CD8-positive, alpha-beta memory T cell (primary cell): ENCODE measurements around the gene PDE3A. TPM values are rescaled to one million over a fixed set of nuclear protein-coding genes. Genes with fewer than 3 reads are reported as not detected.

Source experiments
- CTCF ChIA-PET: fragments of 350-600 bp; sonication (Branson Sonifier 250); formaldehyde crosslinking; loops from one replicate; lab custom pipeline; 2021; ENCODE audit warnings: antibody characterized with exemption; lab: Charles Lee
- POLR2A ChIA-PET: fragments of 350-600 bp; sonication (Branson Sonifier 250); formaldehyde crosslinking; loops from one replicate; lab custom pipeline; 2021; ENCODE audit warnings: antibody characterized with exemption; lab: Charles Lee
- DNase-seq, 5 donors: peaks; one replicate each; pipeline versions ENCODE4 v3.0.0 to v3.0.0-alpha.2; 2020 to 2022; ENCODE audit warnings: mixed read lengths in 1 of 5
- H3K27ac ChIP-seq: one replicate; pipeline ENCODE4 v1.7.0; 2013; ENCODE audit warnings: low read depth, mild to moderate bottlenecking, low read length, moderate library complexity
- H3K27me3 ChIP-seq: 2 replicates; pipeline ENCODE4 v1.7.0; 2013; ENCODE audit warnings: low read length, mild to moderate bottlenecking; ENCODE audit not compliant: insufficient read depth, poor library complexity, severe bottlenecking
- H3K36me3 ChIP-seq: 2 replicates; pipeline ENCODE4 v1.7.0; 2013; ENCODE audit warnings: mild to moderate bottlenecking, low read length, moderate library complexity; ENCODE audit not compliant: insufficient read depth
- H3K4me1 ChIP-seq: 2 replicates; pipeline ENCODE4 v1.7.0; 2013; ENCODE audit warnings: mild to moderate bottlenecking, low read length, moderate library complexity; ENCODE audit not compliant: insufficient read depth
- H3K4me3 ChIP-seq: 2 replicates; pipeline ENCODE4 v1.7.0; 2013; ENCODE audit warnings: mild to moderate bottlenecking, low read length
- H3K9me3 ChIP-seq: 2 replicates; pipeline ENCODE4 v1.7.0; 2013; ENCODE audit warnings: mild to moderate bottlenecking, low read length
- H3K27ac Mint-ChIP-seq, 8 donors: one replicate each; pipeline ENCODE4 v1.8.0; 2020 to 2021; ENCODE audit warnings: mixed read lengths in 8 of 8, mild to moderate bottlenecking in 6 of 8, inconsistent platforms in 3 of 8, moderate library complexity in 3 of 8
- H3K27me3 Mint-ChIP-seq, 2 donors: one replicate each; pipeline ENCODE4 v1.8.0; 2020 to 2021; ENCODE audit warnings: mixed read lengths in 2 of 2, mild to moderate bottlenecking in 1 of 2, moderate library complexity in 1 of 2
- H3K36me3 Mint-ChIP-seq, 3 donors: one replicate each; pipeline ENCODE4 v1.8.0; 2020 to 2021; ENCODE audit warnings: mixed read lengths in 3 of 3, inconsistent platforms in 1 of 3, mild to moderate bottlenecking in 1 of 3
- H3K4me1 Mint-ChIP-seq, 3 donors: one replicate each; pipeline ENCODE4 v1.8.0; 2020 to 2021; ENCODE audit warnings: mixed read lengths in 3 of 3, inconsistent platforms in 1 of 3, mild to moderate bottlenecking in 1 of 3
- H3K4me3 Mint-ChIP-seq, 7 donors: one replicate each; pipeline ENCODE4 v1.8.0; 2020 to 2021; ENCODE audit warnings: mixed read lengths in 7 of 7, mild to moderate bottlenecking in 6 of 7, moderate library complexity in 4 of 7, inconsistent platforms in 2 of 7
- H3K9me3 Mint-ChIP-seq, 5 donors: one replicate each; pipeline ENCODE4 v1.8.0; 2020 to 2022; ENCODE audit warnings: mixed read lengths in 5 of 5, mild to moderate bottlenecking in 3 of 5, moderate library complexity in 2 of 5, inconsistent platforms in 1 of 5
- polyA plus RNA-seq: library from polyadenylated mRNA; unstranded; fragments of 300-500 nt; fragmentation: Illumina TruSeq; gene quantifications from one replicate; pipeline ENCODE4 v1.2.3, GENCODE V29; 2021
- total RNA-seq, 2 experiments: library from RNA; stranded (reverse); gene quantifications; one replicate each; pipeline ENCODE4 v1.2.3, GENCODE V29; 2021

The PDE3A gene
- total and polyA plus RNA-seq, 3 experiments from 2014 or later = 0.02 TPM; not detected in 2

GRCh38 chr12:20572451-20572850 lies 204.1 kb downstream of the PDE3A start:
- Histone ChIP-seq H3K4me3 (no peak overlapping the region), H3K27ac (no peak overlapping the region), H3K36me3 (no peaks in the 10 kb centered on the region), H3K9me3 (no peaks in the 10 kb centered on the region), H3K4me1 (no peaks in the 10 kb centered on the region), H3K27me3 (no peaks in the 10 kb centered on the region)
- no peak for DNase-seq
- no peaks in the 10 kb centered on the region for H3K4me1 Mint-ChIP-seq
- no peak overlapping the region for H3K4me3 Mint-ChIP-seq
- ChIA-PET POLR2A (no interaction called here), CTCF (no interaction called here)
- H3K9me3 Mint-ChIP-seq = no peaks in the 10 kb centered on the region
- H3K27ac Mint-ChIP-seq = no peak overlapping the region
- H3K27me3 Mint-ChIP-seq = no peaks in the 10 kb centered on the region
- no peaks in the 10 kb centered on the region for H3K36me3 Mint-ChIP-seq

GRCh38 chr12:20576528-20576927 lies 208.2 kb downstream of the PDE3A start:
- Mint-ChIP-seq H3K27ac (no peak overlapping the region), H3K9me3 (peaks cover 0 to 4% (median 0%) of the 10 kb centered on the region in 5 donors), H3K27me3 (no peaks in the 10 kb centered on the region), H3K36me3 (no peaks in the 10 kb centered on the region), H3K4me1 (no peaks in the 10 kb centered on the region), H3K4me3 (no peak overlapping the region)
- Histone ChIP-seq H3K36me3 (no peaks in the 10 kb centered on the region), H3K9me3 (no peaks in the 10 kb centered on the region), H3K4me3 (no peak overlapping the region), H3K4me1 (no peaks in the 10 kb centered on the region), H3K27ac (no peak overlapping the region), H3K27me3 (no peaks in the 10 kb centered on the region)
- DNase-seq = no peak
- ChIA-PET POLR2A (no interaction called here), CTCF (no interaction called here)

GRCh38 chr12:20577054-20577453 lies 208.7 kb downstream of the PDE3A start:
- no peak overlapping the region for H3K27ac ChIP-seq
- no peaks in the 10 kb centered on the region for H3K36me3 Mint-ChIP-seq
- ChIA-PET POLR2A (no interaction called here), CTCF (no interaction called here)
- H3K4me3 ChIP-seq = no peak overlapping the region
- no peaks in the 10 kb centered on the region for H3K9me3 ChIP-seq
- peaks cover 0 to 4% (median 0%) of the 10 kb centered on the region in 5 donors for H3K9me3 Mint-ChIP-seq
- H3K4me1 ChIP-seq = no peaks in the 10 kb centered on the region
- H3K27me3 ChIP-seq = no peaks in the 10 kb centered on the region
- H3K36me3 ChIP-seq = no peaks in the 10 kb centered on the region
- H3K4me3 Mint-ChIP-seq = no peak overlapping the region
- H3K27me3 Mint-ChIP-seq = no peaks in the 10 kb centered on the region
- H3K27ac Mint-ChIP-seq = no peak overlapping the region
- no peaks in the 10 kb centered on the region for H3K4me1 Mint-ChIP-seq
- no peak for DNase-seq

- H3K4me3 Mint-ChIP-seq = no peak overlapping the region
- Histone ChIP-seq H3K27ac (no peak overlapping the region), H3K36me3 (no peaks in the 10 kb centered on the region), H3K4me3 (no peak overlapping the region), H3K27me3 (no peaks in the 10 kb centered on the region), H3K4me1 (no peaks in the 10 kb centered on the region), H3K9me3 (no peaks in the 10 kb centered on the region)
- POLR2A ChIA-PET = no interaction called here
- no peaks in the 10 kb centered on the region for H3K27me3 Mint-ChIP-seq
- H3K9me3 Mint-ChIP-seq = peaks cover 0 to 4% (median 0%) of the 10 kb centered on the region in 5 donors
- DNase-seq = no peak
- no peak overlapping the region for H3K27ac Mint-ChIP-seq
- no peaks in the 10 kb centered on the region for H3K36me3 Mint-ChIP-seq
- H3K4me1 Mint-ChIP-seq = no peaks in the 10 kb centered on the region
- CTCF ChIA-PET = no interaction called here
Measured at GRCh38 chr12:20578142-20578541, 209.8 kb downstream of the PDE3A start.

GRCh38 chr12:20585055-20585625 lies 216.8 kb downstream of the PDE3A start:
- ChIA-PET CTCF (no interaction called here), POLR2A (no interaction called here)
- Mint-ChIP-seq H3K4me1 (no peaks in the 10 kb centered on the region), H3K27ac (no peak overlapping the region), H3K9me3 (peaks cover 0 to 4% (median 1%) of the 10 kb centered on the region in 5 donors), H3K27me3 (no peaks in the 10 kb centered on the region), H3K4me3 (no peak overlapping the region), H3K36me3 (no peaks in the 10 kb centered on the region)
- H3K27ac ChIP-seq = no peak overlapping the region
- no peaks in the 10 kb centered on the region for H3K9me3 ChIP-seq
- H3K36me3 ChIP-seq = no peaks in the 10 kb centered on the region
- no peaks in the 10 kb centered on the region for H3K4me1 ChIP-seq
- no peaks in the 10 kb centered on the region for H3K27me3 ChIP-seq
- no peak for DNase-seq
- H3K4me3 ChIP-seq = no peak overlapping the region

GRCh38 chr12:20585913-20586312 lies 217.6 kb downstream of the PDE3A start:
- no peaks in the 10 kb centered on the region for H3K4me1 Mint-ChIP-seq
- peaks cover 0 to 2% (median 0%) of the 10 kb centered on the region in 5 donors for H3K9me3 Mint-ChIP-seq
- H3K27me3 Mint-ChIP-seq = peaks cover 0 to 2% of the 10 kb centered on the region in 2 donors
- H3K4me3 ChIP-seq = no peak overlapping the region
- no peak overlapping the region for H3K27ac Mint-ChIP-seq
- ChIA-PET POLR2A (no interaction called here), CTCF (no interaction called here)
- H3K9me3 ChIP-seq = no peaks in the 10 kb centered on the region
- H3K27me3 ChIP-seq = no peaks in the 10 kb centered on the region
- H3K4me1 ChIP-seq = no peaks in the 10 kb centered on the region
- no peaks in the 10 kb centered on the region for H3K36me3 ChIP-seq
- H3K4me3 Mint-ChIP-seq = no peak overlapping the region
- DNase-seq = no peak
- no peak overlapping the region for H3K27ac ChIP-seq
- no peaks in the 10 kb centered on the region for H3K36me3 Mint-ChIP-seq

- Histone ChIP-seq H3K9me3 (no peaks in the 10 kb centered on the region), H3K4me3 (no peak overlapping the region), H3K36me3 (no peaks in the 10 kb centered on the region), H3K27me3 (no peaks in the 10 kb centered on the region), H3K27ac (no peak overlapping the region), H3K4me1 (no peaks in the 10 kb centered on the region)
- H3K27me3 Mint-ChIP-seq = peaks cover 0 to 2% of the 10 kb centered on the region in 2 donors
- H3K9me3 Mint-ChIP-seq = peaks cover 0 to 2% (median 0%) of the 10 kb centered on the region in 5 donors
- no peak overlapping the region for H3K27ac Mint-ChIP-seq
- DNase-seq = no peak
- H3K36me3 Mint-ChIP-seq = no peaks in the 10 kb centered on the region
- ChIA-PET CTCF (no interaction called here), POLR2A (no interaction called here)
- no peak overlapping the region for H3K4me3 Mint-ChIP-seq
- H3K4me1 Mint-ChIP-seq = no peaks in the 10 kb centered on the region
Measured at GRCh38 chr12:20588042-20588441, 219.7 kb downstream of the PDE3A start.

- Histone ChIP-seq H3K36me3 (no peaks in the 10 kb centered on the region), H3K9me3 (no peaks in the 10 kb centered on the region), H3K27me3 (no peaks in the 10 kb centered on the region), H3K27ac (no peak overlapping the region), H3K4me3 (no peak overlapping the region), H3K4me1 (no peaks in the 10 kb centered on the region)
- DNase-seq = no peak
- Mint-ChIP-seq H3K27ac (no peak overlapping the region), H3K4me3 (no peak overlapping the region), H3K27me3 (peaks cover 0 to 2% of the 10 kb centered on the region in 2 donors), H3K36me3 (no peaks in the 10 kb centered on the region), H3K9me3 (peaks cover 0 to 2% (median 0%) of the 10 kb centered on the region in 5 donors), H3K4me1 (no peaks in the 10 kb centered on the region)
- POLR2A ChIA-PET = no interaction called here
- CTCF ChIA-PET = no interaction called here
Measured at GRCh38 chr12:20590570-20590969, 222.2 kb downstream of the PDE3A start.
